CD4-positive, alpha-beta T cell treated with Interleukin-4 for 4 hours (primary cell): ENCODE data around the gene FLAD1.
"Not testable (repeated sequence)": the region's sequence is repeated elsewhere in the genome, so short reads cannot be mapped to it uniquely, and the experiment has no call there.

Source experiments
- DNase-seq: peaks from one replicate; pipeline ENCODE4 v3.0.0-alpha.2; 2020

FLAD1 gene

DNA sequence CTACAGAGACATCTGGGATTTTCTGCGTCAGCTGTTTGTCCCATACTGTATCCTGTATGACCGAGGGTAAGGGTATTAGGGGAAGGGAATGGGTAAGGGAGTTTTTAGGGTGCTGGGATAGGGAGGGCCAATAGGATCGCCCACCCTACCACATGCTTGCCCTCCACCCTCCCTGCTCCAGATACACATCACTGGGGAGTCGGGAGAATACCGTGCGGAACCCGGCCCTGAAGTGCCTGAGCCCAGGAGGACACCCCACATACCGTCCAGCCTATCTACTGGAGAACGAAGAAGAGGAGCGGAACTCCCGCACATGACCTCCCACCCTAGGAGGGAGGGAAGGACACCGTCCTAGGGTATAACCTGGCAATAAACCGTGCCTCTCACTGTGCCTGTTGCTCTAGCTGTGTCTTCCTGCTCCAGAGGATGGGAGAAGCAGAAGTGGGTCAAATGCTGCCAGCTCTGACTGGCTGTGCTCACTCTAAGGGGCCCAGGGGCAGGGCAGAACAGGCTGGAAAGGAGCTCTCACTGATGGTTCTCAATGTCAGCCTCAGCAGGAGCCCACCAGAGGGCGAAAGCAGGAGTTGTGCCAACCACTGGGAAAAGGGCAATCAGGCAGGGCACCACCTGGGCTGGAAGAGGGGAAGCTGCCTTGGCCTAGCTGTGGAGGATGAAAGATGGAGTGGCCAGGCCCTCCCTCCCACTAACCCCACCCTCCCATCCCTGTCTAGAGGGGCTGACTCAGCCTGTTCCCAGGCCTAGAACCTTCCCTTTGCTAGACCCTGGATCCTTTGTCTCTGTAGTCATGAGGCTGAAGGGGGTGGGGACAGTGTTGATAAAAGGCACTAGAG lies 9.8 kb downstream of the FLAD1 start:
- no peak for DNase-seq

DNA sequence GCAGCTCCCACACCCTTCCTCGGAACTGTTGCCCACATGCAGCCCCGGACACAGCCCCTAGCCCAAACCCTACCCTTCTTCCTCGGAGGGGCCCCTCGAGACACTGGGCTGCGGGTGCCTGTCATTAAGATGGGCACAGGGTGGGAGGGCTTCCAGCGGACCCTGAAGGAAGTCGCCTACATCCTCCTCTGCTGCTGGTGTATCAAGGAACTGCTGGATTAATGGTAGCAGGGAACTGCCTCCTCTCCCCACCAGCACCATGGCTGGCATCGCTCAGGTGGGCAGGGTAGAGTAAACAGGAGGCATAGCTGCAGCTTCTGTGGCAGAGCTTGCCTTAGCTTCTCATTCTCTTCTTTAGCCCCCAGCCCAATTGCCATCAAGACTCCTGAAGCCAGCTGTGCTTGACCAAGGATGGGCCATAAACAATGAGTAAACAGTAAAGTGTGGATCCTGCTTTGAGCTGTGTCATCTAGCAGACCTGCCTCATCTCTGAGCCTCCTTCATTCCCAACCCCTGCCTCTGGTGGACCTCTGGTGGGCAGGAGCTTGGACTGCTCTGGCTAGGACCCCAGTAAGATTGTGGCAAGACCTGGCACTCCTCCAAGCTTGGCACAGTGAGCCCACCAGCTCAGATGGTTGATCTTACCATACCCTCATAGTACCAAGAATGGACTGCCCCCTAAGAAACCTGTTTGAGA lies 10.6 kb downstream of the FLAD1 start, which contains the start of gene LENEP:
LENEP (plus strand) TSS at position 15 of the 697 bp plus-strand sequence; CDS start at position 37, 22 bp downstream.
- DNase-seq = no peak

- DNase-seq = no peak
These were observed 11.1 kb downstream of the FLAD1 start for GRCh38 chr1:154994269-154994587.

DNA sequence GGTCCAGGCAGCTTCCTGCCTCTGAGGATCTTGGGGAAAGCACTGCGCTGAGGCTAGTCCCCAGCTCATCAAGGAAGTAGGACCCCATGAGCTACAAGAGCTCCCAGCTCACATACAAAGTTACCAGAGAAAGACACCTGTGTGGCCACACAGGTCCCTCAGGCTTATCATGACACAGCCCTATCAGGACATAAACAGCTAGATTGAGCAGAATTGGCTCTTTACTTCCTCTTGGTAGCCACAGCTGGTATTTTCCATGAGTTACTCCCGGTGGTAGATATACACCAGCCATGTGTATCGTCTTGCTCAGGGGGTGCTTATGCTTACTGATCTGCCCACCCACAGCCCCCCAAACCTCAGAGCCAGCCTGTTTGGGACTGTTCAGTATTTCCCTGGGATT lies 11.4 kb downstream of the FLAD1 start:
- DNase-seq = no peak

GRCh38 chr1:154995301-154995983 lies 12.3 kb downstream of the FLAD1 start:
- not testable (repeated sequence) for DNase-seq

- DNase-seq = no peak
These were observed 14.0 kb downstream of the FLAD1 start for GRCh38 chr1:154996966-154997701.

DNA sequence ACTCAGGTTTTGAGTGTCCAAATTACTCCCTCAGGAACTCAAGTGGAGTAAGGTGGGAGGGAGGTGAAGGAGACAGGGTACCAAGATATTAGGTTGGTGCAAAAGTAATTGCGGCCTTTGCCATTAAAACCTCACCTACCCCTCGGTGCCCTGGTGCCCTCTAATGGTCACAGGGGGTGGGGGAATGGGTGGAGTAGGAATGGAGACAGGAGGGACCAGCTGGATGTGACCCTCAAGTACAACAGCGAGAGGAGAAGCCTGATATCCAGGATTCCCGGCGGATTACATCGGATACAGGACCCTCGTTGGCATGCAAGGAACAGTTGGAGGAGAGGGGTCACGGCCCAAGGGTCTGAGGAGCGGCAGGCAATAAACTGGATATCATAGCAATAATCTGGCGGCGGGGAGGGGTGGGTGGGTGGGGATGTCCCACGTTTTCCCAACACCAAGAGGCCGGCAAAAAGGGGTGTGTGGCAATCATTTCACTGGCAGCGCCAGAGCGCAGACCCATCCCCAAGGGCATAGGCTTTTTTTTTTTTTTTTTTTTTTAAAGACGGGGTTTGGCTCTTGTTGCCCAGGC lies 15.1 kb downstream of the FLAD1 start:
- no peak for DNase-seq

DNA sequence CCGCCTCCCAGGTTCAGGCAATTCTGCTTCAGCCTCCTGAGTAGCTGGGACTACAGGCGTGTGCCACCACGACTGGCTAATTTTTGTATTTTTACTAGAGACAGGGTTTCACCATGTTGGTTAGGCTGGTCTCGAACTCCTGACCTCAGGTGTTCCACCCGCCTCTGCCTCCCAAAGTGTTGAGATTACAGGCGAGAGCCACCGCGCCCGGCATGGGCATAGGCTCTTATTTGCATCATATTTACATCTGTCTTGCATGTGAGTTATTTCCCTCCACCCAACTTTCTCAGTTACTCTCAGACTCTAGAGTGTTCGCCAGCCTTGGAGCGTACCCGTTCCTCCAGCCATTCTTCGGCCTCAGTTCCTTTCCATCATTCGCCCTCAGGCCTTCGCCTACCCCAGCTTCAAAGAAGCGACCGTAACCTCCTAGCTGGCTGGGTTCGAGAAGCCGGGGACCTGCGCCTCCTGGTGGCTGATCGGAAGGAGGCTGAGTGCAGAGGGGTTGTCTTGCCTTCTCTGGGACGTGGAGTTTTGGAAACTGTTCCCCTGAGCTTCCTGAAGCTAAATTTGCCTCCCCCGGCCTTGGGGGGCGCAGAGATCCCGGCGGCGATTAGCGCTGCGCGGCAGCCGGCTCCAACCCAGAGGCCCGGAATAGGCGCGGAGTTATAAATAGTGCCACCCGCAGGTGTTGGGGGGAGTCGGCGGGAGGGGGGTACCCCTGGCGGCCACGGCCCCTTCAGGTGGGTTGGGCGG lies 15.8 kb downstream of the FLAD1 start:
- peak; percentile 65 for DNase-seq

GRCh38 chr1:154999571-155000410 lies 16.6 kb downstream of the FLAD1 start:
- DNase-seq = no peak

- DNase-seq = no peak
These were observed 17.2 kb downstream of the FLAD1 start for GRCh38 chr1:155000411-155000725.

DNA sequence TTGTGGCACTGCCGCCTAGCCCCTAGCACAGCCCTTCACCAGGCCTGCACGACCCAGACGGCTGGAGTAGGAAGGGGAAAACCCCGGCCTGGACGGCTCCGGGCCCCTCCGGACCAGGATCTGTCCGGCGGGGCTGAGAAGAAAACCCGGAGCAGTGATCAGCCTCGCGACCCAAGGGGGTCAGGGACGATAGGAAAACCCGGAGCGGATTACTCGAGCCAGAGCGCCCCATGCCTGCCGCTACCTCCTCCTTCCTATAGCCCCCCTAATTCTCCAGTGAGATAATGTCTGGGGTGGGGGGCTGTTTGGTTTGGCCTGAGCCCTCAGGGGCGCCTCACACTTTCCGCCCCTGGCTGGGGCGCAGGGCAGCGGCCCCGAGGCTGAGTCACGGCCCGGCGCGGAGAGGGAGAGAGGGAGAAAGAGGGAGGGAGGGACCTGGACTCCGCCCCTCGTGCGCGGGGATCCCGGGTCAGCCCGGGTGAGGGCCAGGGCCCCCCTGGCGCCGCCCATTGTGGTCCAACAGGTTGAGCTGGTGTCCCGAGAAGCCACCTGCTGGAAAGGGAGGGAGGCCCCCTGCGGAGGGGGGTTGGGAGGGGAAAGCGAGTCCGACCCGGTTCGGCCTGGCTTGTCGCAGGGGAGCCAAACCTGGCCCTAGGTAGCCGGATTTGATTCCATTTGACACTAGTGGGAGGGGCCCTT lies 17.7 kb downstream of the FLAD1 start:
- peak; percentile 78 for DNase-seq

GRCh38 chr1:155001425-155001674 lies 18.2 kb downstream of the FLAD1 start:
- DNase-seq = no peak

GRCh38 chr1:155001675-155002463 lies 18.7 kb downstream of the FLAD1 start:
- peak; percentile 97 for DNase-seq

- no peak for DNase-seq
These were observed 19.5 kb downstream of the FLAD1 start, which contains the start of gene ZBTB7B for GRCh38 chr1:155002464-155003226. Gene ZBTB7B (plus strand): TSS chr1:155002802. CDS start chr1:155014661, 11,859 bp downstream.

DNA sequence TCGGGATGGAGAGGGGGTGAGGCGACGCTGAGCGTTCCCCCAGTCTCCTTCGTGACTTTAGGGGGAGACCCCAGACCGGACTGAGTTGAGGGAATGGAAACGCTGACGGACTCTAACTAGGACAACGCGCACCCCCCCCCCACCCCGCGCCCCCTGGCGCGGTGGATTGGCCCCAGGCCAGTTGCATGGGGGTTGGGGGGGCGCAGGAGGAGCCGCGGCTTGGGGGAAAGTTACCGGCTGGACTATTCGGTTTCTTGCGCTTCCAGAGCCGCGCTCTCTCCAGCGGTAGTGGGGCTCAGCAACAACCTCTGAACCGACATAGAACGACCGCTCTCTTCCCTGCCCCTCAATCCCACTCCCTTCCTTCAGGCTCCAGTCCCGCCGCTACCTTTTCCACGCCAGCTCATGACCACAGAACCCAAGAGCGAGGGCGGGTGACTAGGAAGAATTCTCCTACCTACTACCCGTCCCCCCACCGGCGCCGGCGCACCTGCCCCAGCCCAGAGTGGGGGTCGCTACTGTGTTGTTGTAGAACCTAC lies 20.2 kb downstream of the FLAD1 start:
- no peak for DNase-seq

- no peak for DNase-seq
These were observed 20.7 kb downstream of the FLAD1 start for GRCh38 chr1:155003766-155004351.

DNA sequence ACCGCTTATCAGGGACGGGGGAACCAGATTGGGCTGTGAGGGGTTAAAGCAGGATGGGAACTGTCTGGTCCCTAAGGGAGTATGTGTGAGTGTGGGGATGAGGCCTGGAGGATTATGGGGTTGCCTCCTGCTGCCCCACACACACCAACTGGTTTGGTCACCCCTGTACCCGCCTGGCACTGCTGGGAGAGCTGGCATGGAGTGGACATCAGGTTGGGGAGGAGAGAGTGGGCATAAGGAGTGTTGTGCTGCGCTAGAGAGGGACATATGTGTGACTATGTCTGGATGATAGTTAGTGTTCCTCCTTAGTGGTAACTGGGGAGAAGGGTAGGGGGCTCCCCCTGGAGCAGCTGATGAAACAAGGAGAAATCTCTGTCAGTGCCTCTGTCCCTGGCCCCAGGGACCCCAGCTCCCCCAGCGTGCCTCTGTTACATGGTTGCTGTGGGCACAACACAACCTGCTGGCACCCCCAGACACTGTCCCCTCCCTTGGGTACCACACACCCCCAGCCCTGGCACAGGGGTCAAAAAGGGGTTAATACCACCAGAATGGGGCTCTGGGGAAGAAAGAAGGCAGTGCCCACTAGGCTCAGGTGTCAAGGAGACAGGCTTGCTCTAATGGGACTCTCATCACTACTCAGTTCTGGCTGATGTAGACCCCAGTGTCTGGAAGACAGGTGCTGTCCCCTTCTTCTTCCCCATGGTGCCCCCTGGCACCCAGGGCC lies 21.4 kb downstream of the FLAD1 start:
- DNase-seq = no peak
